Left ventricle myocardium inferior (tissue), 1 donor: ENCODE measurements around the gene CD180. TPM values are rescaled to one million over a fixed set of nuclear protein-coding genes. Genes with fewer than 3 reads are reported as not detected.

Experiments
- DNase-seq: peaks from one replicate; pipeline ENCODE4 v3.0.0-alpha.2; 2020
- H3K27ac ChIP-seq: fragments of 200-600 bp; replicated peaks from 2 replicates; pipeline ENCODE4 v1.8.0; 2021
- H3K27me3 ChIP-seq: fragments of 200-600 bp; 2 replicates; pipeline ENCODE4 v1.8.0; 2021; ENCODE audit warnings: low read depth
- H3K36me3 ChIP-seq: fragments of 200-600 bp; 2 replicates; pipeline ENCODE4 v1.8.0; 2021
- H3K4me1 ChIP-seq: fragments of 200-600 bp; 2 replicates; pipeline ENCODE4 v1.8.0; 2021
- H3K4me3 ChIP-seq: fragments of 200-600 bp; 2 replicates; pipeline ENCODE4 v1.8.0; 2021; ENCODE audit warnings: mild to moderate bottlenecking, moderate library complexity
- H3K9me3 ChIP-seq: fragments of 200-600 bp; replicated peaks from 2 replicates; pipeline ENCODE4 v1.8.0; 2021
- intact Hi-C: fragments of 100-400 bp; cut with micrococcal nuclease; formaldehyde crosslinking; loops from one replicate; pipeline ENCODE4 v1.11.0; 2022
- total RNA-seq: library from RNA; stranded (reverse); fragmentation: NEBNext Ultra II Directional; extraction: Animal tissue kit (Norgen Biotek cat#: 25700); gene quantifications from one replicate; pipeline ENCODE4 v1.2.1, GENCODE V29; 2021
- TF ChIP-seq, protein P1 (sequence below): fragments of 200-600 bp; IDR thresholded peaks from 2 replicates; pipeline ENCODE4 v1.8.0; 2021; ENCODE audit warnings: antibody characterized with exemption, mild to moderate bottlenecking, borderline replicate concordance
- donor health status: DM: no; HTN: yes; CAD: no; lungs with severe emphysema.

The CD180 gene
- total RNA-seq, 1 donor from 2014 or later: 0.44 TPM

DNA sequence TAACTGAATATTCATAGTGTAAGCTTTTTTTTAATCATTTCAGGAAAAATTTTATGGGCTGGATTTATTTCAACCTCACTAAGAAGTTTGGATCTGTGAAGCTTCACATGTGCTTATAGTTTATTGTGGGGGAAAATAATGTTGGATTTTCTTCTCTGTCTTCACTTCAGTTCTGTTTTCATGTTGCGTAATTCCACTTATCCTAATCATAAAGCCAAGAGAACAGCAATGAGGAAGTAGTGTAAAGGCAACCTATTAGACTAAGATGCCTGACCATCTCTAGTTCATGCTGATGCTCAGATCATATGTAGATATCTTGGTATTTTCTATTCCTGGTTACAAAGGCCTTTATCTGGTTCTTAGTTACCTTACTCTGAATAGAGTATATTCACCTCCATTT lies 50.0 kb downstream of the CD180 start:
- no peak overlapping the region for H3K27ac ChIP-seq
- H3K9me3 ChIP-seq: no peaks in the 10 kb centered on the region
- TF ChIP-seq, protein P1, sequence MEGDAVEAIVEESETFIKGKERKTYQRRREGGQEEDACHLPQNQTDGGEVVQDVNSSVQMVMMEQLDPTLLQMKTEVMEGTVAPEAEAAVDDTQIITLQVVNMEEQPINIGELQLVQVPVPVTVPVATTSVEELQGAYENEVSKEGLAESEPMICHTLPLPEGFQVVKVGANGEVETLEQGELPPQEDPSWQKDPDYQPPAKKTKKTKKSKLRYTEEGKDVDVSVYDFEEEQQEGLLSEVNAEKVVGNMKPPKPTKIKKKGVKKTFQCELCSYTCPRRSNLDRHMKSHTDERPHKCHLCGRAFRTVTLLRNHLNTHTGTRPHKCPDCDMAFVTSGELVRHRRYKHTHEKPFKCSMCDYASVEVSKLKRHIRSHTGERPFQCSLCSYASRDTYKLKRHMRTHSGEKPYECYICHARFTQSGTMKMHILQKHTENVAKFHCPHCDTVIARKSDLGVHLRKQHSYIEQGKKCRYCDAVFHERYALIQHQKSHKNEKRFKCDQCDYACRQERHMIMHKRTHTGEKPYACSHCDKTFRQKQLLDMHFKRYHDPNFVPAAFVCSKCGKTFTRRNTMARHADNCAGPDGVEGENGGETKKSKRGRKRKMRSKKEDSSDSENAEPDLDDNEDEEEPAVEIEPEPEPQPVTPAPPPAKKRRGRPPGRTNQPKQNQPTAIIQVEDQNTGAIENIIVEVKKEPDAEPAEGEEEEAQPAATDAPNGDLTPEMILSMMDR: no peak
- no peak overlapping the region for H3K4me3 ChIP-seq
- no peaks in the 10 kb centered on the region for H3K27me3 ChIP-seq
- no peaks in the 10 kb centered on the region for H3K4me1 ChIP-seq
- peaks cover 88% of the 10 kb centered on the region for H3K36me3 ChIP-seq
- no peak for DNase-seq
- intact Hi-C loops: no loop called here

DNA sequence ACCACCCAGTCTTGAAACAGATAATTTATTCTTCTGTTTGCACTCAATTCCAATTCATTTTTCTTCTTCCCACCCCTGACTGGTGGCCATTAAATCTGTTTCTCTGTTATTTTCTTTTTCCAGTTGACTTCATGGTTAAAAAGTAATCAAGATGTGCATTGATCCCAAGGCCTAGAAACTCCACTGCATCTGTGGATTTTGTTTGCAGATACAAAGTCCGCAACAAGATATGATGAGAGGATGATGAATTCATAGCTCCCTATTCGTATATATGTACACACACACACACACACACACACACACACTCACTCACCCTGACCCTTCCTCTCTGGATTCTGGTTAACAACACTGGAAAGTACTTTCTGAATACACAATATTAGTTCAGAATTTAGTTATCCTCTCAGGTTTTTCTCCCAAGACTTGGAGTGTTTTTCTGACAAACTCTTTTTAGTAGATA lies 52.4 kb downstream of the CD180 start:
- no peaks in the 10 kb centered on the region for H3K4me1 ChIP-seq
- no peak overlapping the region for H3K4me3 ChIP-seq
- intact Hi-C loops: no loop called here
- H3K27me3 ChIP-seq: no peaks in the 10 kb centered on the region
- peaks cover 77% of the 10 kb centered on the region for H3K36me3 ChIP-seq
- no peaks in the 10 kb centered on the region for H3K9me3 ChIP-seq
- H3K27ac ChIP-seq: no peak overlapping the region
- no peak for DNase-seq
- TF ChIP-seq, protein P1: no peak

DNA sequence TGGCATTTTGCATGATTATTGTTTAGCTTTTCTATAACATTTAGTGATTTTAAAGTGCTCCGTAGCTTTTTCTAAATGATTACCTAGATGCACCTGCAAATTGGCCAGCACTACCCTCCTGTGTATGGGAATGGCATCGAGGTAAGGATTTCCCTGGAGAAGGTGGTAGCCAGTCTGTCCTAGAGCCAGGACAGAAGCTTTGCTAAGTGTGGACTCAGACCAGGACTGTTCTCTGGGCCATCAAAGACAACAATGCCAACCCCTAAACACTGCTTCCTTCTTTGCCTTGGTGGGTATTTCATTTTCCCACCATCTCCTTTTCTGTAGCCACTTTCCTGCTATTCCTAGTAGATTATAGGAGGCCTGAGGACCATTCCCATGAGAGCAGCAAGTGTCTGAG lies 53.0 kb downstream of the CD180 start:
- H3K4me3 ChIP-seq: no peak overlapping the region
- no peaks in the 10 kb centered on the region for H3K4me1 ChIP-seq
- intact Hi-C loops: no loop called here
- H3K27me3 ChIP-seq: no peaks in the 10 kb centered on the region
- peaks cover 80% of the 10 kb centered on the region for H3K36me3 ChIP-seq
- no peak overlapping the region for H3K27ac ChIP-seq
- DNase-seq: no peak
- H3K9me3 ChIP-seq: no peaks in the 10 kb centered on the region
- TF ChIP-seq, protein P1: no peak

DNA sequence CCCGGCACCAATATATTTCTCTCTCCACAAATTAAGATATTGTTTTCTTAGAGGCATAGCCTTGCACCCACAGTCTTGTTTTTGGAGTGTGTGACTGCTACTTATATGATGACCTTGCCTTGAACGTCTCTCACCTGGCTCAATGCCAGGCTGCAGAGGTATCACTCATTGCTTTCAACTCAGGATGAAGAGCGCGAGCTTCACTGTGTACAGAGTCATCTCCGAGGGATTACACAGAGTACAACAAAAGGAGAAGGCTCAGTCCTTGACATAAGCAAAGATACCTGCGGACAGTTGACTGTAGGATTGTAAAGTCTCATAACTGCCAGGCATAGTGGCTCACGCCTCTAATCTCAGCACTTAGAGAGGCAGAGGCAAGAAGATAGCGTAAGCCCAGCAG lies 53.8 kb downstream of the CD180 start:
- no peaks in the 10 kb centered on the region for H3K9me3 ChIP-seq
- H3K4me1 ChIP-seq: no peaks in the 10 kb centered on the region
- no peaks in the 10 kb centered on the region for H3K27me3 ChIP-seq
- H3K4me3 ChIP-seq: no peak overlapping the region
- peaks cover 83% of the 10 kb centered on the region for H3K36me3 ChIP-seq
- intact Hi-C loops: no loop called here
- TF ChIP-seq, protein P1: no peak
- no peak for DNase-seq
- H3K27ac ChIP-seq: no peak overlapping the region

DNA sequence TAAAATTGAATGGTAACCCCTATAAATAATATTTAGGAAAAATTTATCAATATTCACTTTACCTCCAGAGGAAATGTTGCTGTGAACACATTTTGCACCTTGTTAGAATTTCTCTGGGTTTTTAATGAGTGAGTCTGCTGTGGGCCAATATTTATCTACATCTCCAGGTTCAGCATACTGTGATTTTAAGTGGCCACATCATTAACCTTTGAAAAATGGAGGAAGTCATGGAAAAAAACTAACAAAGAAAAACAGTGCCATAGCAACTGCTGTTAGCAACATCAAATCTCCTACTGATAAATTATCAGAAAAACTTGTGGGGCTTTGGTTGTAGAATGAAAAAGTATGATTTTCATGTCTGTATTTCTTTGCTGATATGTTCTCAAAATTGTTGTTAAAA lies 55.0 kb downstream of the CD180 start:
- H3K27me3 ChIP-seq: no peaks in the 10 kb centered on the region

More for the DNA sequence above, 55.0 kb downstream of the CD180 start:
- Histone ChIP-seq H3K9me3 (no peaks in the 10 kb centered on the region), H3K27ac (no peak overlapping the region), H3K36me3 (peaks cover 83% of the 10 kb centered on the region), H3K4me3 (no peak overlapping the region), H3K4me1 (no peaks in the 10 kb centered on the region)
- TF ChIP-seq, protein P1: no peak
- DNase-seq: no peak
- intact Hi-C loops: no loop called here
